ENCODE measurements around the gene DNLZ. TPM values are rescaled to one million over a fixed set of nuclear protein-coding genes. Genes with fewer than 3 reads are reported as not detected.

The DNLZ gene
- polyA plus RNA-seq, 1 of the 3 experiments (the other 2 are of a cell fraction): 40.6 TPM

GRCh38 chr9:136395020-136395340 lies 31.4 kb upstream of the DNLZ start:
- H3K4me3 ChIP-seq (ENCODE audit: low read depth in 2 of 2, low read length in 1 of 2): no peak overlapping the region
- DNase-seq: no peak
- 97% methylated on average over 5 of the region's 13 CpGs for WGBS (ENCODE audit: low lambda C conversion rate)
- H3K4me1 ChIP-seq (ENCODE audit: control insufficient read depth in 1 of 2, insufficient read depth in 2 of 2, low read depth in 1 of 2, low read length in 1 of 2): peaks cover 3 to 13% of the 10 kb centered on the region in 2 experiments; a peak in 2 of 4 replicates
- TF ChIP-seq NFIC (IDR thresholded peaks at IDR 0.05; ENCODE audit: borderline replicate concordance): no peak
- no peak for TF ChIP-seq ZBTB33 (IDR thresholded peaks at IDR 0.05; ENCODE audit: borderline replicate concordance, low read depth)
- no peak for TF ChIP-seq POLR2AphosphoS5 (IDR thresholded peaks at IDR 0.05; ENCODE audit: low read depth, low read length)
- no peak for TF ChIP-seq USF2 (IDR thresholded peaks at IDR 0.05; ENCODE audit: borderline replicate concordance, low read depth, low read length)
- no peak for TF ChIP-seq RCOR1 (IDR thresholded peaks at IDR 0.05; ENCODE audit: low read length)
- no peak for TF ChIP-seq TAF1 (IDR thresholded peaks at IDR 0.05; ENCODE audit: borderline replicate concordance, low read depth, low read length)
- no peak for TF ChIP-seq CHD2 (IDR thresholded peaks at IDR 0.05; ENCODE audit: low read length, partially characterized antibody)
- TF ChIP-seq RAD21 (IDR thresholded peaks at IDR 0.05; ENCODE audit: low read length): no peak
- TF ChIP-seq FOXJ3 (CRISPR knock-in tag; IDR thresholded peaks at IDR 0.05): no peak
- TF ChIP-seq TCF12 (IDR thresholded peaks at IDR 0.05): no peak
- no peak for TF ChIP-seq ELF1 (IDR thresholded peaks at IDR 0.05)
- no peak for TF ChIP-seq YY1 (IDR thresholded peaks at IDR 0.05; ENCODE audit: low read depth)
- TF ChIP-seq RFX5 (IDR thresholded peaks at IDR 0.05; ENCODE audit: low read length): no peak
- TF ChIP-seq FOSL2 (IDR thresholded peaks at IDR 0.05; ENCODE audit: borderline replicate concordance, low read depth): no peak
- no peak for TF ChIP-seq IRF3 (IDR thresholded peaks at IDR 0.05; ENCODE audit: low read depth, low read length)
- no peaks in the 10 kb centered on the region for H3K27me3 ChIP-seq (ENCODE audit: insufficient read depth)
- ChIA-PET POLR2A (no interaction called here), CTCF (no interaction called here)
- peaks cover 41% of the 10 kb centered on the region for H3K79me2 ChIP-seq (ENCODE audit: insufficient read depth)
- H3K27ac ChIP-seq (ENCODE audit: low read depth in 2 of 2, low read length in 1 of 2): no peak overlapping the region
- no peak overlapping the region for H3K4me2 ChIP-seq
- no peak overlapping the region for H3K9ac ChIP-seq
- H3K36me3 ChIP-seq (replicated peaks in 1 of 2; ENCODE audit: control insufficient read depth in 1 of 2, insufficient read depth in 2 of 2, low read length in 1 of 2): peaks cover 34 to 73% of the 10 kb centered on the region in 2 experiments
- no peaks in the 10 kb centered on the region for H3F3A ChIP-seq (replicated peaks; ENCODE audit: insufficient read depth)
- H4K20me1 ChIP-seq (ENCODE audit: insufficient read depth): peaks cover 5% of the 10 kb centered on the region; the same call in 1 of the 2 replicates
- H3K9me2 ChIP-seq: no peaks in the 10 kb centered on the region
- H2AFZ ChIP-seq (ENCODE audit: low read depth): no peak overlapping the region
- H3K9me3 ChIP-seq: no peaks in the 10 kb centered on the region

Measured in SK-N-SH (cell line).